ENCODE results near the gene SAYSD1.

SAYSD1 gene

DNA sequence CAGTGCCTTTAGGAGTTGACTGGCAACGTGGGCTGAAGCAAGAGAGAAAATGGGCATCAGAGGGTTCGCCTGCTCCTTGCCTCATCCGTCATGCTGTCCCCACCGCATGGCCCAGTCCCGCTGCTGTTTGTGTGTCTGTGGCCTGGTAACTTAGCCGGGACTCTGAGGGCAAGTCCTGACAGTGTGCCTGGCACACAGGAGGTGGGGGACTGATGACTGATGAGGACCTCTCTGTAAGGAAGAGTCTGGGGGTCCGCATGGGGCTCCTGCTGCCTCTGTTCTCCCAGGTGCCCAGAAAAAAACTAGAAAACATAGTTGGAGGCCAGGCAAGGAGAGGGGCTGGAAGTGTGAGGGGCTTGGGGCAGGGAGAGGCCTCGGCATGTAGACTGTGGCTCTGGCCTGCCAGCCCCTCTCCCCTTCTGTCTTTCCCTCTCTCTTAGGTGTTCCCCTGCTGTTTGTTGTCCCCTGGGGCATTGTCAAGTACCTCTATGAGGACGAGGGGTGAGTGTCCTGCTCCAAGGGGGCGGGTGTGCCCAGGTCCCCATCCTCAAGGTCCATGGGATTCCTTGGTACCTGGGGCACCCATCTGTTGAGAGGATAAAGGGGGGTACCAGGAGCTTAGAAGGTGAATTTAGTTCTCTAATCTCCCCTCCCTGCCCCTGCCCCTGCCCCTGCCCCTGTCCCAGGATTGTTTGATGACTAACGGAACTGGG is 36.9 kb downstream of the SAYSD1 start:
- DNase-seq = no peak

DNA sequence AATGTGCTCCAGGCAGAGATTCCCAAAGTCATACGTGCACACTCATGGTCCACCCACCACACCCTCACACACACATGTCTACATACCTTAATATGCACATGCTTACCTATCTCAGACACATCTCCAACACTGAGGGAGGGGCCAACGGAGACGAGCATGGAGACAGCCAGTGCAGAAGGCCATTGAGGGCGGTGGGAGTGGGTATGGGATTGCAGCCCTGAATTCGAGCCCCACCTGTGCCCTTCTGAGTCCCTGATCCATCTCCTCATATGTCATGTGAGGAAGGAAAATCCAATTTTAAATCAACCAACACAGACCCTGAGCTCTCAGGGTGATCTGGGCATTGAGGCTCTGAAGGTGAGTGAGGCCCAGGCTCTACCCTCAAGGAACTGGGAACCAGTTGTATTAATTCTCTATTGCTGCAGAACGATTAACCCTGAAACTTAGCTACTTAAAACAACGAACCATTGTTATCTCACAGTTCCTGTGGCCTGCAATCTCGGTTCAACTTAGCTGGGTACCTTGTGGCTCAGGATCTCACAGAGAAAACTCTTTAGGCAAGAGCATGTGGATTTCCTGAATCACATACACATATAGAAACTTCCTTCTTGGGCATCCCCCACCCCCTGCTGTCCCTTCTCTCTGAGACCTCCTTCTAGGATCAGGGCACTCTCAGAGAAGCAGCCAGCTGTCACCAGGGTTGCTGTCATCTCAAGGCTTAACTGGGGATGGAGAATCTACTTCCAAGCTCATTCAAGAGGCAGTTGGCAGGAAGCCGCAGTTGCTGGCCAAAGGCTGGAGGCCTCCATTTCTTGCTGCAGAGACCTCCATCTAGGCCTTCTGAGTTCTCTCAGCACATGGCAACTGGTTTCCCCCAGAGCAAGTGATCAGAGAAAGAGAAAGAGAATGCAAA is 38.1 kb downstream of the SAYSD1 start:
- no peak for DNase-seq

DNA sequence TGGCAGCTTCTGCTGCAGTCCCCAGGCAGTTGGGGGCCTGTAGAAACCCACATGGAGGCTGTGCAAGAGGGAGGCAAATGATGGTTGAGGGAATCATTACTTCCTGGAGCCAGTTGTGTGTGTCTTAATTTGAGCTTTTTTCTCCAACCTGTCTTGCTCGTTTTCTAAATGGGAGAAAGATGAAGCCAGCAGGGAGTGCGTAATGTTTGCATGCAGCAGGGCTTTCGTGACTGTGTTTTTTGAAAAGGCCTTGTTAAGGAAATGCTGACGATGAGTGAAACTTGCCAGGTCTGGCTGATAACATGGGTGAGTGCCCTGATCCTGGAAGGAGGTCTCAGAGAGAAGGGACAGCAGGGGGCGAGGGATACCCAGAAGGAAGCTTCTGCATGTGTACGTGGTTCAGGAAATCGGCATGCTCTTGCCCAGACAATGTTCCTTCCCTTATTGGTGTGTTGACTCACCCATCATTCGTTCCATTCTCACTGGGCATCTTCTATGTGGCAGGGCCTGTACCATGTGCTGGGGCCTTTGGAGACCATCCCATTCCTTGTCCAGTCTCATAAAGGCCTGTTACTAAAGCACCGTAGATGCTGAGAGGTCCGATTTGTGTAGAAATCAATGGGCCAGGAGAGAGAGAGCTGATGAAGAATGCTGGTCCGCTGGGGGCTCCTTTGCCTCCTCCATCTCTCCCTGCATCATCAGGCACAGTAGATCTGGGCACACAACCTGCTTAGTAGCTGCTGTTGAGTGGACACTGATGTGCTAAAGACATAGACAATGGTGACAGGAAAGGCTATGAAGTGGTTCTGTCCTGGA is 39.0 kb downstream of the SAYSD1 start:
- no peak for DNase-seq

DNA sequence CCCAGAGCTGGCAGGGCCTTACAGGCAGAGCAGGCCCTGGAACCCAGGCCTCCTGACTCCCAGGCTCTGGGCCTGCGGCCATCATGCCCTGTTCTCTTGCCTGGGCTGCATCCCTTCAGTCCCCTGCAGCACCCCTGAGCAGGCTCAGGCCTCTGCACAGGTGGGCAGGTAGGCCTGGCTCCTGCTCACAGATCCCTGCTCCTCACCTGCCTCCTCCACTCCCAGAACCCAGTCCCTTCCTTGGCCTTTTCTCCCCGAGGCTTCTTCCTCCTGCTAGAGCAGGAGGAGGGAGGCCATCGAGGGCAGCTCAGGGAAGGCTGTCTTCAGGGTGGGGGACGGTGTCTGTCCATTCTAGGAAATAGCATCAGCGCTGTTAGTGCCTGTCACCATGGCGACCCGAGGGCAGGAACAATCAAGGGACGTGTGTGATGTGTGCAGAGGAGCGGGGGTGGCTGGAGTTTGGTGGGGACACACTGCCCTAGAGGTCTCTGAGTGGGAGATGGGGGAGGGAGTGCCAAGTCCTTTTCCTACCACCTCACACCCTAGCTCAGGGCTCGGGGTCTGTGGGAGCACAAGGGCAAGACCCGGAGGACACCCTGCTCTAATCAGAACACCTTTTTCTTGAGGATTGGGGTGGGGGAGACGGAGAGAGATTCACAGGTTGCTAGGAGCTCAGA is 39.8 kb downstream of the SAYSD1 start:
- no peak for DNase-seq

DNA sequence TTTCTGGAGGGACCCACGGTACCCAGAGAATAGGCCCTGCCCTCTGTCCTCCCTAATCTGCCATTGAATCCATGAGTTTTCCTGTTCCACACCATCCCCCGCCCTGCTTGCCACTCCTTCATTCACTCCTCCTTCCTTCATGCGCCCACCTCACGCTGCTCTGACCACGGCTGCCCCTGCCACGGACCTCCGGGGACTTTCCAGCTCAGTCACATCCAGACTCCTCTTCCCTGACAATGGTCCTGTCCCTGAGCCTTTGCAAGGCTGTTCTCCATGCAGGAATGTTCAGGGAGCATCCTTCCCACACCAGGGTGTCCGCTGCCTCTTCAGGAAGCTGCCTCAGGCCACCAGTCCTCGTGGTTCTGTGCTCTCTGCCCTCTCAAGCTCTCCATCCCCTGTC is 40.5 kb downstream of the SAYSD1 start:
- DNase-seq = no peak

DNA sequence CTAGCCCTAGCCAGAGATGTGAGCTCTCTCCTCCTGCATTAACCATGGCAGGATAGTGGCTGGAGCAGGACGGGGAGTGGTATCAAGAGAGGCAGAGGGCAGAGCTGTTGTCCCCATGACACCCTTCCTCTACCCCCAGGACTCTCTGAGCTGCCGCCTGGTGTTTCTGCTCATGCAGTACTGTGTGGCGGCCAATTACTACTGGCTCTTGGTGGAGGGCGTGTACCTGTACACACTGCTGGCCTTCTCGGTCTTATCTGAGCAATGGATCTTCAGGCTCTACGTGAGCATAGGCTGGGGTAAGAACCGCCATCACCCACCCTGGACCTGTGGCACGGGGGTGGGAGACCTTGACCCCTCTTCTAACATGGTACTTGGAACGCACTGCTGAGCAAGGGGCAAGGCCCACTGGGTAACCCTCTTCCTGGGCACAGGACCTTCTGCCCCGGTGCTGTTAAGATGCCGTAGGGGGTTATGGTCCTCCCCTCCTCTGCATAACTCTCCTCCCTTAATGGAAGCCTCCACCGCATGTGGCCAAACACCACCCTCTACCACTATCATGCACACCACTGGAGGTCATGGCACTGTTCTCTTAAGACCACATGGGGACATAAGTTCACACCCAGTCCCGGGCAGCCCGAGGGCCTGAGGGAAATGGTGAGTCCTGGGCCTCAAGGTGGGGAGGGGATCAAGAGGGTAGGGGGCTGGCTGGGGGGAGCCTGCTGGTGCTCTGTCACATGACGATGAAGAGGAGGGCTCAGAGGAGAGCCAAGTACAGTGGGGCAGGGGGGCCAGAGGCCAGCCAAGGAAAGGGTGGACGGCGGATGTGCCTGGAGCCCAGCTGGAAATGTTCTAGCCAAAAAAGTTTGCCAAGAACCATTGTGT is 41.3 kb downstream of the SAYSD1 start:
- DNase-seq = no peak

DNA sequence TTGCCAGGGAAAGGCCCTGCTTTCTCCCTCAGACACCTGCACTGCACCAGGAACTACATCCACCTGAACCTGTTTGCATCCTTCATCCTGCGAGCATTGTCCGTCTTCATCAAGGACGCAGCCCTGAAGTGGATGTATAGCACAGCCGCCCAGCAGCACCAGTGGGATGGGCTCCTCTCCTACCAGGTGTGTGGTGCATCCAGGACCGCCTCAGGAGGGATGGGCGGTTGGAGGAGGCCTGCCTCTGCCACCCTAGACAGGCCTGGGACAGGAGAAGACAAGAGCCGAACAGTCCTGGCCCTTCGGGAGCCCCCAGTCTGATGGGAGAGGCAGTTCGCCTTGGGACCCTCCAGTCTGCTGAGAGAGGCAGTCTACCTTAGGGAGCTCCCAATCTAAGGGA is 42.2 kb downstream of the SAYSD1 start:
- DNase-seq = no peak

DNA sequence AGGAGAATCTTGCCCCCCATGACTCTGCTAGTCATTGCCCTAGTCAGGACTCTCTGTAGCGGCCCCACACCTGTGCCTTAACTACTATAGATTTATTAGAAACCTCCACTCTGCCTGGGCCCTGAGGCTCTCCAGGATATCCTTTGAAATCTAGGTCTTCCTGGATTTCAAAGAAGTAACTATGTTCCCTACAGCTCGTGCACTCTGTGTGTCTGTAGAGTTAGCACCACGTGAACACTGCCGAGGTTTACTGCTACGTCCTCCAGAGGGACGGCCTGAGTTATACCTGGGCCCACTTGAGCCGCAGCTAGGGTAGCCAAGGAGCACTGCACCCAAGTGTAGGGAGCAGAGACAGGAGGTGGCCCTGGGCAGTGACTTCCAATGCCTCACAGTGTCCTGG is 46.6 kb downstream of the SAYSD1 start:
- DNase-seq = no peak

DNA sequence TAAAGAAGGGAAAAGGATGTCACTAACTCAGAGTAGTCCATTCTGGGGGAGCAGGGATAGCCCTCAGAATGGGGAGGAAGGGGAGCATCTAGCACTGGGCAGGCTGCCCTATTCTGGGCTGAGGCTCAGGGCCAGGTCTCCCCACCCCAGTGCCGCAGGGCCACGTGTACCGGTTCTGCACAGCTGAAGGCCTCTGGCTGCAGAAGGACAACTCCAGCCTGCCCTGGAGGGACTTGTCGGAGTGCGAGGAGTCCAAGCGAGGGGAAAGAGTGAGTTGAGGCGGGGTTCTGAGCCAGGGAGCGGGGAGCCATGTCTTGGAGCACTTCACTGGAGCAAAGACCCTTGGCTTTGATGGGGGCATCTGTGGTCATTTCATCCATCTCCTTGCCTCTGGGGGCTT is 49.4 kb downstream of the SAYSD1 start:
- DNase-seq = no peak

DNA sequence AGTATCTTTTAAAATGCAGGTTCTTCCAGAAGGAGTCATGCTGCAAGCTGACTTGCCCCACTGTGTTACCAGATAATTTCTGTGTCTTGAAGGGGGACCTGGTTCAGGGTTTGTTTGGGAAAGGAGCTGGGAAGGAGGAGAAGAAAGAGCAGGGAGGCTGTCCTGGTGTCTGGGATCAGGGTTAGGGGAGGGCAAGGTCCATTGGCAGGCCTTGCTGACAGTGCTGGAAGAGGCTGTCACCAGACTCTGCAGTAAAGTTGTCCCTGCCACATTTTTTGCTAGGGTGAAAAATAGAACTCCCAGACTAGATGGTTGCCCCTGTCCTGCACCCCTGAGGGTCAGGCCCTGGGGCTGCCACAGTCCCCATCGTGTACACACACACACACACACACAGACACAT is 51.5 kb downstream of the SAYSD1 start:
- no peak for DNase-seq

DNA sequence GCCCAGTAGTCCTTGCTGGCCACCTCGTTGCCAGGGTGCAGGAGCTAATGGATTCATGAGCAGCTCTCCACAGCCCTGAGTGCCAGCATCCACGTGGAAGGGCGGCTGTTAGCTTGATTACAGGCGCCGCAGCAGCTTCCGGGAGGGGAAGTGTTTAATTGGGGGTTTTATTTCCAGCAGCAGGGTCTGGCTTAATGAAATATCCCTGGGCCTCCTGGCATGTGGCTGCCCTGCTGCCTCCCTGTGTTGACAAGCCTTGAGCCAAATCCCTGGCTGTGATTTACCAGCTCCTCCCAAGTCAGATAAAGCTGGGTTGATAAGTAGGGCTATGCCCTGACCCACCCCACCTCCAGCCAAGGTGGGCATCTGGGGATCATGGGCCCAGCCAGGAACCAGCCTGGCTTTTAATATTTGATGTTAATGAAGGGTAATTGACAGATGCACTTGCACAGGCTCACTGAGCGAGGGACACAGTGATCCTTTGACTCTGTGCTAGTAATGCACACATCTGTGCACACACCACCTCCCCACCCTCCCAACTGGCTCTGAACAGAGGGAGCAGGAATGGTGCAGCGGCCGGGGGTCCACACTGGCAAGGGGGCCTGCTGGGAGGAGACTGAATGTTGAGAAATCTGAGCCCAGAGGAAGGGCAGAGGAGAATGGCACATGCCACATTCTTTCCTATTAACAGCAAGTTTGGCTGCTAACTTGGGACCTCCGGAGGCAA is 52.8 kb downstream of the SAYSD1 start:
- DNase-seq = no peak

DNA sequence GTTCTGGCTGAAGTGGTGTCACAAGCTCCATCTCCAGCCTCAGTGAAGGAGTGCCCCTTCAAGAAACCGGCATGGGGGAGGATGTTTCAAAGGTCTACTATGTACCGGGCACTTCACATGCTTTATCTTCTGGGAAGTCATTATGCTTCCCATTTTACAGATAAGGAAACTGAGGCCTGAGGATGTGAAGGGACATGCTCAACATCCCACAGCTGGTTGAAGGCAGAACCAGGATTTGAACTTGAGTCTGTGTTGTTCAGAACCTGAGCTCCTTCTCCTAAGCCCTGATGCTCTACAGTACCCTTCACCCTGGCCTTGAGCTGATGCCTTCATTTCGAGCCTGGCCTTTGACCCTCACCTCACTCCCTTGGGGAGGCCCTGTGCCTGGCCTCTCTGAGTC is 53.4 kb downstream of the SAYSD1 start:
- no peak for DNase-seq

DNA sequence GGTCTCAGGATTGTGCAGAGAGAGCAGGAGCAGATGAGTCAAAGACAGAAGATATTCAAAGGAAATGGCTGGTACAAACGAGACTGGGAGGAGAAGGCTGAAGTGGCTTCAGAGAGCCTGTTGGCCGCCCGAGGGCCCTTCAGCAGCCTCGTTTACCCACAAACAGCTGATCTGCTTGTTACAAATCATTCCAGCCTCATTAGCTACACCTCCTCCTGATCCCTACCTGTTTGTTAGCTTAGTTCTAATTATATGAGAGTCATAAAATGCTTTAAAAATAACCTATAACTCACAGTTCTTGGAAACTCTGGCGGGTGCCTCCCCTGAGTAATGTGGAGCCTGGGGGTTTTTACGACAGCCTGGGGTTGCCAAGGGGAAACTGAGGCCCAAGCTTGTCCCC is 53.8 kb downstream of the SAYSD1 start:
- no peak for DNase-seq

DNA sequence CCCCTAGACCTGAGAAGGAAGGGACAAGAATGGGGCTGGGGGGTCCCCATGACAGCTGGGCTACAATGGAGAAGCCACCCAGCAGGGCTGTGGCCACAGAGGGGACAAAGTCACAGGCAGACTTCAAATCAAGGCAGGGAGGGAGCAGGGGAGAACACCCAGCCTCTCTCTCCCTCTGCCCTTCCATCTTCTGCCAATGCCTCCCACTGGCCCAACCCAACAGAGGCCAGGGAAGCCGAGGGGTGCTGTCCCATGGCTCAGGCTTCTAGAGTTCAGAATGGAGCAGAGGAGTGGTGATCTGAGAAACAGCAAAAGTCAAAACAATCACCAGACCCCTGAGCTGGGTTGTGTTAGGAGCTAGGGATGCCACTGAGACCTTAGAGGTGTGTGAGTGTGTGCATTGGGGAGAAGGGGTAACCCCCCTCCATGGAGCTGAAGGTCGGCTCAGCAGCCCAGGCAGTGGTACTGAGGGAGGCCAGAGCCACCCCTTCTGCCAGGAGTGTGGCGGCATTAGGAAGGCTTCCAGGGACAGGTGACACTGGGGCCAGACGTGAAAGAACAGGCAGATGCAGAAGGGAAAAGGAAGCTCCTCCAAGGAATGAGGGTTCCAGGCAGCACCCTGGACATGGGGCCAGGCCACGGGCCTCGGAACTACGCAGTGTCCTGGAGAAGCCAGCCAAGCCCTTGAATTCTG is 54.4 kb downstream of the SAYSD1 start:
- no peak for DNase-seq

DNA sequence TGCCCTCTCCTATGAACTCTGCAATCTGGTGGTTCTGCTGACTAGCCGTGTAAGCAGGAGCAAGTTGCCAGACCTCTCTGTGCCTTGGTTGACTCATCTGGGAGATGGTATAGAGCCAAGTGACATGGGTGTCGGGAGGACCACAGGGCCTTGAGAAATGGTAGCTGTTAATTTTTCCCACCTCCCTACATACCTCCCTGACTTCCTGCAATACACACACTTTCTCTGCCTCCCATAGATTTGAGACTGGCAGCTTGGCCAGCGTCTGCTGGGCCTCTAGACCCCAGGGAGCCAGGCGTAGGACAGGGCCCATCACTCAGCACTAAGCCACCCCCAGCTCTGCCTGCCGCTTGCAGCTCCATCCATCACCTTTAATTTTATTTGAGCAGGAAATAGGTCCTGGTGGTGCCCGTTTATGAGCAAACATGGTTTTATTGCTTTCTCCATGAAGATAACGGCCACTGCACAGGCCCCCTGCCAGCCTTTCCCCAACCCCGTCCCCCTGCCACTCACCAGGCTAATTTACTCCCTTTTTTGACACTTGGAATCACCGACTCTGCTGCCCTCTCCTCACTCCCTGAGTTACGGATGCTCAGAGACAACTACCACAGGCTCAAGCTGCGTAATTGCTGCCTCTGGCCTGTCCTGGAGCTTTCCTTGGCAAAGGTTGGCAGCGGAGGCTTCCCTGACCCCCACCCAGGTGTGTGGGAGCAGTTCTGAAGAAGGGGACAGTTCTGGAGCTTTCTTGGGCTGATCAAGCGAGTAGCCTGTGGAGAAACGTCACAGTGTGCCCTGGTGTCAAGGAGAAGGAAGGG is 55.3 kb downstream of the SAYSD1 start:
- no peak for DNase-seq

DNA sequence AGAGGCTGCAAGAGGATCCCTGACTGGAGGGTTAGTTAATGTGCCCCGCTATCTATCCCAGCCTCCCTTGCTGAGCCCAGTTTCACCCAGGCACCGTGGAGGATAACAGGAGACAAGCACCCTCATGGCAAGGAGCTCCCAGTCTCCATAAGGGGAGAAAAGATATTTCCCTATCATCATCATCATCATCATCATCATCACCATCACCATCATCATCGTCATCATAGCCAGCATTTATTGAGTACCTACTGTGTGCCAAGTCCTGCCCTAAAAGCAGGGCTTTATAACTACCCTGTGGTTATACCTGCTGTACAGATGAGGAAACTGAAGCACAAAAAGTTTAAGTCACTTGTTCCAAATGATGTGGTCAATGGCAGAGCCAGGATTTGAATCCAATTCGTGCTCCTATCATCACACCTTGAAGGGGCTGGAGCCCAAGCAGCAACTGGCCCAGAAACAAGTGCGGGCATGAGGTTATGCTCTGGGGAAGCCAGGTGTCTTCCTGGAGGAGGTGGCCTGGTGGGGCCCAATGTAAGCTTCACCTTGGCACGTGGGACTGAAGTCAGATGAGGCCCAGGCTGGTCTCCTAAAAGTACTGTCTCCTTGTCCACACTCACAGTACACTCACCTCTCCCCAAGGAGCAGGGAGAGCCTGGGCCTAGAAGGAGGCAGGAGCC is 56.4 kb downstream of the SAYSD1 start:
- no peak for DNase-seq

DNA sequence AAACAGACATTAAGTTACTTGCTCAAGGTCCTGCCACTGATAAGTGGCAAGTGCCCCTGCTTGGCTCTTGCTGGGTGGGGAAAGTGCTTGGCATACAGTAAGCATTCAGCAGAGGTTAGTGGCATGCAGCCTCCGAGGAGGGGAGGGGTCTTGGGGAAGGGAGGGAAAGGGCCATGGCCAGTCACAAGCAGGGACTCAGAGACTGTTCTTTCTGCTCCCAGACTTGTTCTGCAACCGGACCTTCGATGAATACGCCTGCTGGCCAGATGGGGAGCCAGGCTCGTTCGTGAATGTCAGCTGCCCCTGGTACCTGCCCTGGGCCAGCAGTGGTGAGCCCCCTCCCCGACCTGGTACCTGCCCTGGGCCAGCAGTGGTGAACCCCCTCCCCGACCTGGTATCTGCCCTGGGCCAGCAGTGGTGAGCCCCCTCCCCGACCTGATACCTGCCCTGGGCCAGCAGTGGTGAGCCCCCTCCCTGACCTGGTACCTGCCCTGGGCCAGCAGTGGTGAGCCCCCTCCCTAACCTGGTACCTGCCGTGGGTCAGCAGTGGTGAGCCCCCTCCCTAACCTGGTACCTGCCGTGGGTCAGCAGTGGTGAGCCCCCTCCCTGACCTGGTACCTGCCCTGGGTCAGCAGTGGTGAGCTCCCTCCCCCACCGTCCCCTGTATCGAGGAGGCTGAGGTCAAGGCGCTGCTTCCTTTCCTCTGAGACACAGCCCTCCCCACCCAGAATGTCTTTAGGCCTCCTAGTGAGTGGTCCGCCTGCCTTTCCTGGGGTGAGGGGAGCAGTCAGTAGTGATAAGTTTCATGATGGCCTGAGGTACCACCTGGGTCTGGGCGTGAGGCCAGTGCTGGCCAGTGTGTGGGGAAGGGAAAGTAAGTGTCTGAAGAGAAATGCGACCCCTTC is 57.5 kb downstream of the SAYSD1 start:
- no peak for DNase-seq

DNA sequence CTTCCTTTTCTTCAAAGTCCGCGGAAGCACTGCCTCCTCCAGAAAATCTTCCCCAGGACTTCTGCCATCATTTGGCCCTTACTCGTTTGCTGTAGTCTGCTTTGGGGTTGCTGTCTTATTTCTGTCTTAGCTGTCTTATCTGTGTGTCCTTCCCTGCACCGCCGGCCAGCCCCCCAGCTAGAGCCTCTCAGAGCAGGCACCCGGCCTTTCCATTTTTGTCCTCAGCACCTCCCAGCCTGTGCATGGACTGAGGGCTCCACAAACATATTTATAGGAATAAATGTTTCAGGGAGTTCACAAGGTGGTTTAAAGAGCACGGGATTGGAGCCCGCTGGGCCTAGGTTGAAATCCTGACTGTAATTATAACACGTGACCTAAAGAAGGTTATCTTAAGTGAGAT is 58.3 kb downstream of the SAYSD1 start:
- no peak for DNase-seq

Data from SW 1271 (cell line).